Activated CD8-positive, alpha-beta memory T cell treated with anti-CD3 and anti-CD28 coated beads, Interleukin-2, amount 50 U/mL, for 48 hours (primary cell): Measurements from ENCODE around the gene NUDT14.

Source experiments
- DNase-seq: peaks from one replicate; pipeline ENCODE4 v3.0.0-alpha.2; 2020

NUDT14 gene

GRCh38 chr14:105180592-105181548 lies at the start of gene NUDT14:
TSS of gene NUDT14 (minus strand) at chr14:105181312. CDS start at chr14:105181209, 103 bp downstream.
- DNase-seq, result peak; percentile 95

GRCh38 chr14:105229099-105229655 lies 48.1 kb upstream of the NUDT14 start:
- no peak for DNase-seq

DNA sequence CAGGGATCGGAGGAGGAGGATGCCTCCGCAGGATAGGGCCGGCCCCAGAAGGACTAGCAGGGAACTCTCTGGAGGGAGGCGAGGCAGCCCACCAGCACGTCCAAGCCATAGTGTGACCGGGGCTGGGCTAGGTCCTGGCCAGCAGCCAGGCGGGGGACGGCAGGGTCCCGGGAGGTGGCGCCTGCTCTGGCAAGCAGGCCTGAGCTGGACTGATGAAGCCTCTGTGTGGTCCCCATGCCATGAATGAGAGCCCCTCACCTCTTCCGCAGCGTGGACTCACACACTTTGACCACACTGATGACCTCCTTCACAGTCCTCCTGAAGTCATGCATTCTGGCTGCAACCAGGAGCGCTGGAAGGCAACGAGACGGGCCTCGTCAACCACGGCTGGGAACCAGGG lies 47.5 kb upstream of the NUDT14 start:
- DNase-seq, result no peak

DNA sequence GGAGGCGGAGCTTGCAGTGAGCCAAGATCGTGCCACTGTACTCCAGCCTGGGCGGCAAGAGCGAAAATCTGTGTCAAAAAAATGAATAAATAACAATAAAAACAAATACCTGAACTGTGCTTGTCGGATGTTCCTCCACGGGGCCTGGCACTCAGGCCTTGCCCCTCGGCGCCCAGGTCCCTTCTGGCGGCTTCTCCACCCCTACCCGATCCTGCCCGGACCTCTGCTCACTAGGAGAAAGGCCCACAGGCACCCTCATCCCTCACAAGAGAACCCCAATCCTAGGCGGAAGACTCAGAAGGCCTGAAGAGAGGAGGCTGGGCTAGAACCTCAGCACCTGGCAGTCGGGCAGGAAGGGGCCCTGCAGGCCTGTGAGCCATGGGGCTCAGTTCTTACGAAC lies 46.2 kb upstream of the NUDT14 start:
- DNase-seq, result no peak

DNA sequence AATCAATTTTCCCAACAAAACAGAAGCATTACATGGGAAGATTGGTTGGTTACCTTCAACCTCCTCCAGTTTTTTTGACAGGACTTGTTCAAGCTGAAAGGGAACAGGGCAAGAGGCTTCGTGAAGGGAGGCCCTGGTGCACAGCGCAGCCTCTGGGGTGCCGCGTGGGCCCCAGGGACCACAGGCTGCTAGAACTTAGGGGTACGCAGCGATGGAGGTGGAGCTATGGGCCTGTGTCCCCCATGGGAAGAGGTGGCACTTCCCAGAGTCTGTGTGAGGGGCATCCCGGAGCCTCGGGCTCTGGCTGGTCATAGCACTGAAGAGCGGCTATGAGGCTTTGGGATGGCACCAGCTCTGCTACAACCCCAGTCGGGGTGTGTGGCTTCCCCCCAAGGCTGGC lies 45.1 kb upstream of the NUDT14 start:
- no peak for DNase-seq

- DNase-seq, result no peak
Observed at GRCh38 chr14:105224845-105225570, 43.9 kb upstream of the NUDT14 start.

GRCh38 chr14:105223770-105224544 lies 42.8 kb upstream of the NUDT14 start:
- DNase-seq, result no peak

- no peak for DNase-seq
Observed at GRCh38 chr14:105223260-105223659, 42.1 kb upstream of the NUDT14 start.

GRCh38 chr14:105221598-105222178 lies 40.6 kb upstream of the NUDT14 start:
- DNase-seq, result no peak

DNA sequence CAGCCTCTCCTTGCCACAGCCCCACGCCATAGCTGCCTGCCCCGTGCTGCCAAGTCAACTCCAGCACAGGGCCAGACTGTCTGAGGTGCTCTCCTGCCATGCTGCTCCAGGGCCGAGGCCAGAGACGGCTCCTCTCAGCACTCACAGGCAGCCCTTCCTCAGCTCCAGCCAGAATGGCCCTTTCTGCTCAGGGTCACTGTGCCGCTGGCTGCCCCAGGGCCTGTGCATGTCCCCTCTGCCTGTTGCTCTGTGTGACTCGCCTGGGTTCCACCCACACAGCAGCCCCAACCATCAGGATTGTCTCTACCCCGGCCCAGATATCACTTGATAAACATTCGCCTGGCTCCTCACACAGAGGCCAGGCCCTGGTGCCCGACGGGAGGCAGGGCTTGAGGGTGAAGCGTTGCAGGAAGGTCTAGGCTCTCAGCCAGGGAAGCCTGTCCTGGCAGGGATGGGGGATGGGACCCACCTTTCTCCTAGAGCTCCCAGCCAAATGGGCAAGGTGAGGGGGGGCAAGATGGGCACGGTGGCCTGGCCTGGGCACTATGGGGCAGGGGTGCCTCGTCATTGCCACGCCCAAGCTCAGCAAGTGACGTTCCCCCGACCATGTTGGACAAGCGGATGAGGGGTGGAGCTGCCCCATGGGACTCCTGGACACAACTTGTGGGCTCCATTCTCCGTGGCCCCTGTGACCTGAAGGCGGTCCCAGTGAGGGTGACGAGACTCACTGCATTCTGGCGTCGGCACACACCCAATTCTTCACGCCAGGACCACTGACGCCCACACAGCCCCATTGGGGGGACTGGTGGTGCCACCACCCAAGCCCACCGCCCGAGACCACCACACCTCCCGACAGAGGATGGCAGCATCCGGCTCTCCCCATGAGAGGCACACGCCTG lies 39.8 kb upstream of the NUDT14 start:
- no peak for DNase-seq

- no peak for DNase-seq
Observed at GRCh38 chr14:105219753-105220152, 38.6 kb upstream of the NUDT14 start.

DNA sequence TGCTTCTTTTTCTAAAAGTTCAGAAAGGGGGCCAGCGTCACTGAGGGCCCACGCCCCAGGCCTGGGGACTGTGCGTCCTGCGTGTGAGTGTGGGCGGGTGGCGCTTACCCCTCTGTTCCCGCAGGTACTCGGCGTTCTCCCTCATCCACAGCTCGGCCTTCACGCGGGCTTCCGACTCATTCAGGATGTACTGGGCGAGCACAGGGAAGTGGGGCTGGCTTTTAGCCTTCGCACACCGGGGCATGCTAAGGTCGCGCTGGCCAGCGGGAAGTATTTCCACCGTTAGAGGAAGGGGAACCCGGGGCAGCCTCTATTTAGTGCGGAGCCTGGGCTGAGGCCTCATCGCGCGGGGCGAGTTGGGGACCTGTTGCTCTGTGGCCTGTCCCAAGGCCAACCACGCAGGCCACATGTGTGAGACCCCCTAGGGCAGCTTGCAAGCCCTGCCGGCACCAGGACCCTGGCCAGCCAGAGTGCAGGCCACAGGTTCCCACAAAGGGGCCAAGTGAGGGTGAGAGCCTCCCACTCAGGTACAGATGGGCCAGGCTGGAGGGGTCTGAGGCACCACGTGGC lies 38.0 kb upstream of the NUDT14 start:
- DNase-seq, result no peak

- no peak for DNase-seq
Observed at GRCh38 chr14:105218611-105219010, 37.5 kb upstream of the NUDT14 start.

DNA sequence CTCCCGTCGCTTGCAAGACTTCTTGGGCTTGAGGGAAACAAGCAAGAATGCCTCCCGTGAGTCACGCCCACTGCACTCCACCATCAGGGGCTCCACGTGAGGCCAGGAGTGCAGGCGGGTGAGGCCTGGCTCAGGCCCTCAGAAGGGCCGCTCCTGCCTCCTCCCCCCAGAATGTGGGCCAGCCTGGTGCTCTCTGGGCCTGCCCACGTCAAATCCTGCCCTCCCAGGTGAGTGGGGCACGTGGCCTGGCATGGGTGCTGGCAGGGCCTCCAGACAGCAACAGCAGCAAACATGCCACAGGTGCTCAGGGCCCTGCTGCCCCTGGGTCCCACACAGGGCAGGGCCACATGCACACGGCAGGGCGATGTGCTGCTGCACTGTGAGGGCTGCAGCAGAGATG lies 36.7 kb upstream of the NUDT14 start:
- no peak for DNase-seq

DNA sequence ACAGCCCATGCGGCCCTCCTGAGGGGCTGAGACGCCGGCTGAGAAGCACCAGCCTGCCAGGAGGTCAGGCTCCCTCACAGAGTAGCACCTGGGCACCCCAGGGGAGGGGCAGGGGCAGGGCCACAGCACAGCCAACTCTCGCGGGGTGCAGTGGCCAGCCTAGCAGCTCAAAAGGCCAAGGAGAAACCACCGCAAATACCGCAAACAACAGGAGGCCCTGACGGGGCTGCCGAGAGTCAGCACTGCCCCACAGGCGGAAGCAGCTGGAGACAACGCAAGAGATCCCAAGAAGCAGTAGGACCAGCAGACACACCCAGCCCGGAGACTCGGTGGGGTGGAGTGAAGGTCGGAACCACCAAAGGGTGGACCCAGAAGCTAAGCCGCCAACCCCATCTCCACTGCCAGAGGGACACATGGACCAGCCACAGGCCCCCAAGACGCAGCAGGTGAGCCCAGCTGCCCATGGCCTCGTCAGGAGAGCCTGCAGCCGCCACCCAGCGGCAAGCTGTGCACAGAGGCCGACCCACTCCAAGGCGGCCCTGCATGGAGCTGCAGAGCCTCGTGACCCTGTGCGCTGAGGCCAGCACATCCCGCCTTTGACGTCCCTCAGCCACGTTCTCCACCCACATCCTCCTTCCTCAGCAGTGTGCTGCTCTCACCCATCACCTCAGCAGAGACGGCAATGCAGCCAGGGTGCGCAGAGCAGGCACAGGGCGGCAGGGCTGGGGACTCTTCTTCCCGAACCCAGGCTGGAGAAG lies 35.6 kb upstream of the NUDT14 start:
- DNase-seq, result no peak

GRCh38 chr14:105215602-105216001 lies 34.5 kb upstream of the NUDT14 start:
- no peak for DNase-seq

GRCh38 chr14:105214324-105214915 lies 33.3 kb upstream of the NUDT14 start:
- DNase-seq, result no peak

GRCh38 chr14:105213361-105213760 lies 32.2 kb upstream of the NUDT14 start:
- no peak for DNase-seq

- no peak for DNase-seq
Observed at GRCh38 chr14:105212541-105213300, 31.6 kb upstream of the NUDT14 start.
